ENCODE results near the gene PIAS1. TPM values are rescaled to one million over a fixed set of nuclear protein-coding genes. Genes with fewer than 3 reads are reported as not detected.

Gene PIAS1
- polyA plus RNA-seq, 2 of the 4 experiments (the other 2 are of a cell fraction) = 23.2 to 49.5 TPM

DNA sequence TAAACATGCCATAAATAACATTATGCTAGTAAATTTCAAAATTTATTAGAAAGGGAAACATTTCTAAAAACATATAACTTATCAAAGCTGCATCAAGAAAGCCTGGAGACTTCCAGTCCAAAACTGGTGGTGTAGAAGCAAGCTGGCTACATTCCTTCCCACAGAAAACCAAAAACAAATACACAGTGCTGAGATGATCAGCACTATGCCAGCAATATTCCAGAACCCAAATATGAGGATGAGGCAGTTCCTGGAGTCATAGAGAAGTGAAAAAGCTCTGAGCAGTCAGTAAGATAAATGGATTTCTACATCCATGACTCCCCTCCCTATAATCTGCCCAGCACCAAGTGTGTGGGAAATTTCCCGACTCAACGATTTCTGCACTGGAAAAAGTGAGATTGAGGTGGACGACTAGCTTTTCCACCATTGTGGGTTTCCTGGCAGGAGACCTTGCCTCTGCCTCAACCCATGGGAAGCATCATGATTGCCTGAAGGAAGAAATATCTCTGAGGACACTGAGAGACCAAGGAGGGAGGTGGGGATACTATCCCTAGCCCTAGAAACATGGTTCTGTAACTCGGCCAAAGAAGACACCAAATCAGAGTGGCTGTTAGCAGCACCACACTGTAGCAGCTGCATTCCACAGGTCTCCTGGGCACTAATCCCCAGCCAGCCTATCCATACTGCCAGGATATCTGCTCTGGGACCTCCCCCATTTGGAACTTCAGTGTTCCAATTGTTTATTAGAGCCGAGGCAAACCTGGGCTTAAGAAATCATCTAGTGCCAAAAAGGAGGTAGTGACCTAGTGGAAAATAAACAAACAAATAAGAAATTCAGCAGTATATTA, 187.2 kb downstream of the PIAS1 start:
- ChIA-PET CTCF (interaction anchor here (0.6 to 6.3 kb wide), 6 partner anchors 8 to 65 kb away, joined by 3 to 53 read pairs (median 5); no protein-coding TSS in a partner anchor), POLR2A (interaction anchor here (0.7 kb wide), 1 partner anchor 337 kb away, joined by 3 read pairs; no protein-coding TSS in a partner anchor)
- no peak overlapping the region for H3K4me2 ChIP-seq
- WGBS (ENCODE audit: missing lambda C conversion rate) = 77% methylated on average over 5 of the region's 5 CpGs
- FAIRE-seq (no peak), ATAC-seq (no peak), DNase-seq (ENCODE audit: low read depth in 1 of 2, low spot score in 1 of 2) (no peak)
- H3K9me3 ChIP-seq = no peaks in the 10 kb centered on the region
- no peaks in the 10 kb centered on the region for H3K4me1 ChIP-seq
- no peak overlapping the region for H3K4me3 ChIP-seq
- TF ChIP-seq EHF (CRISPR knock-in tag; IDR thresholded peaks at IDR 0.05) = no peak
- TF ChIP-seq ZSCAN20 (CRISPR knock-in tag; IDR thresholded peaks at IDR 0.05) = no peak
- TF ChIP-seq MAFK (IDR thresholded peaks at IDR 0.05; ENCODE audit: partially characterized antibody) = peak; percentile 89
- no peak for TF ChIP-seq JUNB (IDR thresholded peaks at IDR 0.05)
- TF ChIP-seq MAZ (IDR thresholded peaks at IDR 0.05; ENCODE audit: borderline replicate concordance, low read depth, low read length) = no peak
- TF ChIP-seq CHD4 (IDR thresholded peaks at IDR 0.05; ENCODE audit: borderline replicate concordance) = no peak
- no peak overlapping the region for H3K27ac ChIP-seq

Other genes starting within 250 kb of the PIAS1 start
- gene SKOR1, start 228.8 kb upstream of the PIAS1 start, polyA plus RNA-seq (2011; rRNA removed) = 0.03 TPM in 2 replicates
- gene SKOR1, start 228.8 kb upstream of the PIAS1 start, polyA plus RNA-seq (2017; fragmentation: RNase III; extraction: RNeasy Plus Mini Kit Qiagen cat#74134 plus additional on column Dnase treatment) = 0.04 to 0.11 TPM (median 0.05 TPM) in 3 replicates
- not detected in 2 replicates for gene RNU6-1, start 214.3 kb upstream of the PIAS1 start, polyA plus RNA-seq (2011; rRNA removed)
- gene RNU6-1, start 214.3 kb upstream of the PIAS1 start, polyA plus RNA-seq (2017; fragmentation: RNase III; extraction: RNeasy Plus Mini Kit Qiagen cat#74134 plus additional on column Dnase treatment) = not detected in 3 replicates
- 10.4 and 18.2 TPM in 2 replicates for gene CALML4, start 151.0 kb downstream of the PIAS1 start, polyA plus RNA-seq (2011; rRNA removed)
- gene CALML4, start 151.0 kb downstream of the PIAS1 start, polyA plus RNA-seq (2017; fragmentation: RNase III; extraction: RNeasy Plus Mini Kit Qiagen cat#74134 plus additional on column Dnase treatment) = 11.0 to 13.8 TPM (median 12.1 TPM) in 3 replicates
- 47.5 and 58.0 TPM in 2 replicates for gene CLN6, start 175.4 kb downstream of the PIAS1 start, polyA plus RNA-seq (2011; rRNA removed)
- 69.5 to 74.0 TPM (median 69.7 TPM) in 3 replicates for gene CLN6, start 175.4 kb downstream of the PIAS1 start, polyA plus RNA-seq (2017; fragmentation: RNase III; extraction: RNeasy Plus Mini Kit Qiagen cat#74134 plus additional on column Dnase treatment)
- gene FEM1B, start 223.4 kb downstream of the PIAS1 start, polyA plus RNA-seq (2011; rRNA removed) = 59.1 and 103 TPM in 2 replicates
- gene FEM1B, start 223.4 kb downstream of the PIAS1 start, polyA plus RNA-seq (2017; fragmentation: RNase III; extraction: RNeasy Plus Mini Kit Qiagen cat#74134 plus additional on column Dnase treatment) = 18.4 to 19.7 TPM (median 19.5 TPM) in 3 replicates